Type B pancreatic cell (in vitro differentiated cells): ENCODE results near the gene PHLDA3. TPM values are rescaled to one million over a fixed set of nuclear protein-coding genes. Genes with fewer than 3 reads are reported as not detected.
A peak's percentile ranks its signal among the peaks of the same experiment; 100 is the strongest.

Source experiments
- DNase-seq: peaks from one replicate; pipeline ENCODE4 v3.0.0; 2021; ENCODE audit warnings: mixed read lengths; ENCODE audit not compliant: unreplicated experiment; ENCODE audit errors: extremely low spot score
- H3K27ac Mint-ChIP-seq: 2 replicates; pipeline ENCODE4 v1.8.0; 2021; ENCODE audit warnings: mild to moderate bottlenecking, mixed read lengths
- H3K27me3 Mint-ChIP-seq: 2 replicates; pipeline ENCODE4 v1.8.0; 2021; ENCODE audit warnings: mixed read lengths
- H3K36me3 Mint-ChIP-seq: 2 replicates; pipeline ENCODE4 v1.8.0; 2021; ENCODE audit warnings: mixed read lengths
- H3K4me1 Mint-ChIP-seq: one replicate; pipeline ENCODE4 v1.8.0; 2021; ENCODE audit warnings: mixed read lengths; ENCODE audit not compliant: unreplicated experiment
- H3K4me3 Mint-ChIP-seq: 2 replicates; pipeline ENCODE4 v1.8.0; 2021; ENCODE audit warnings: mild to moderate bottlenecking, mixed read lengths
- H3K9me3 Mint-ChIP-seq: 2 replicates; pipeline ENCODE4 v1.8.0; 2021; ENCODE audit warnings: mixed read lengths
- CTCF ChIP-seq: fragments of 200-600 bp; sonication (generic); conservative IDR thresholded peaks from 2 replicates; pipeline ENCODE4 v1.5.0; 2021; ENCODE audit warnings: antibody characterized with exemption, mild to moderate bottlenecking
- total RNA-seq: library from RNA; stranded (reverse); gene quantifications from 2 replicates; pipeline ENCODE4 v1.2.1, GENCODE V29; 2021; ENCODE audit warnings: low replicate concordance

Gene PHLDA3
- total RNA-seq, 1 donor from 2014 or later, result 59.3 TPM

GRCh38 chr1:201506092-201506491, 37.1 kb upstream of the PHLDA3 start:
- H3K4me3 Mint-ChIP-seq, result peak overlapping the region; percentile 83
- TF ChIP-seq CTCF, result no peak
- H3K27me3 Mint-ChIP-seq, result no peaks in the 10 kb centered on the region
- H3K36me3 Mint-ChIP-seq, result no peaks in the 10 kb centered on the region
- H3K4me1 Mint-ChIP-seq, result peaks cover 39% of the 10 kb centered on the region
- H3K9me3 Mint-ChIP-seq, result no peaks in the 10 kb centered on the region
- DNase-seq, result no peak
- H3K27ac Mint-ChIP-seq, result peak overlapping the region; percentile 99

- H3K4me3 Mint-ChIP-seq, result peak overlapping the region; percentile 83
- no peak for DNase-seq
- peak overlapping the region; percentile 99 for H3K27ac Mint-ChIP-seq
- H3K27me3 Mint-ChIP-seq, result no peaks in the 10 kb centered on the region
- no peaks in the 10 kb centered on the region for H3K36me3 Mint-ChIP-seq
- H3K9me3 Mint-ChIP-seq, result no peaks in the 10 kb centered on the region
- H3K4me1 Mint-ChIP-seq, result peaks cover 45% of the 10 kb centered on the region
- no peak for TF ChIP-seq CTCF
Measured at GRCh38 chr1:201505503-201505890, 36.5 kb upstream of the PHLDA3 start.

DNA sequence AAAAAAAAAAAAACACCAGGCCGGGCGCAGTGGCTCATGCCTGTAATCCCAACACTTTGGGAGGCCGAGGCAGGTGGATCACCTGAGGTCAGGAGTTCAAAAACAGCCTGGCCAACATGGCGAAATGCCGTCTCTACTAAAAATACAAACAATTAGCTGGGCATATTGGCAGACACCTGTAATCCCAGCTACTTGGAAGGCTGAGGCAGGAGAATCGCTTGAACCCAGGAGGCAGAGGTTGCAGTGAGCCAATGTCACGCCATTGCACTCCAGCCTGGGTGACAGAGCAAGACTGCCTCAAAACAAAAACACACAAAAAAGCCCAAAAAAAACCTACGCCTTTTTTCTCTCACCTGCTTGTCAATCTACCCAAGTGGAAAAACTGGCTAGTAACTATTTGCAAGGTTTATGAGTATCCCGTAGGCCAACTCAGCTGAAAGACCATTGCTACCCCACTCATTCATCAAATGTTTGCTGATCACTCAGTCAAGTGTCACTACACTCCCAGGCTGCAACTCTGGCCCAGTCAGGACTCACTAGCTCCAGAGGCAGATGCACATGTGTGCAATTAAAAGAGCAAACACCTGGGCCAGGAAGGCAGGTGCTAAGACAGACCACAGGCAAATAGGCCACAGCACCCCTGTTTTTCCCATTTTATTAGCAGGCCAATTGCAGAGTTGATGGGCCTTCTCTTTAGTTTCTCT, 36.0 kb upstream of the PHLDA3 start:
- no peak for DNase-seq
- Mint-ChIP-seq H3K4me3 (peak overlapping the region; percentile 83), H3K36me3 (no peaks in the 10 kb centered on the region), H3K27ac (peak overlapping the region; percentile 99), H3K9me3 (no peaks in the 10 kb centered on the region), H3K27me3 (no peaks in the 10 kb centered on the region), H3K4me1 (peaks cover 51% of the 10 kb centered on the region)
- no peak for TF ChIP-seq CTCF

DNA sequence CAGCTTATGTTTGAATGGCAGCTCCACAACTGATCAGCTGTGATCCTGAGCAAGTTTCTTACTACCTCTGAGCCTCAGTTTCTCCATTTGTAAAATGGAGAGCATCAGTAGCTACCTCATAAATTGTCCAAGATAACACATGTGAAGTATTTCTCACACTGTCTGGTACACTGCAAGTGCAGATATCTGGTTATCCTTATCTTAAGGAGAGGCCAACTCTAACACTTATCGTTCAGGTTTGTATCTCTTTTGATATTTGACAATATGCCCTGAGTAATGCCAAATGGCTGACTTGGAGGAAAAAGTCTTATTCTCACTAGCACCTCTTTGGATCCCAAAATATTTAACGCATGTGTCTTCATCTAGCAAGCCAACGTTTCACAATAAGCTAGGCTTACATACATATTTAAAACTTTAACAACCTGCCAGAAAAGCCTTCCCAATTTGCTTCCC, 35.2 kb upstream of the PHLDA3 start:
- H3K4me1 Mint-ChIP-seq, result peaks cover 55% of the 10 kb centered on the region
- TF ChIP-seq CTCF, result no peak
- peak overlapping the region; percentile 83 for H3K4me3 Mint-ChIP-seq
- H3K9me3 Mint-ChIP-seq, result no peaks in the 10 kb centered on the region
- H3K36me3 Mint-ChIP-seq, result no peaks in the 10 kb centered on the region
- DNase-seq, result no peak
- peak overlapping the region; percentile 99 for H3K27ac Mint-ChIP-seq
- no peaks in the 10 kb centered on the region for H3K27me3 Mint-ChIP-seq

DNA sequence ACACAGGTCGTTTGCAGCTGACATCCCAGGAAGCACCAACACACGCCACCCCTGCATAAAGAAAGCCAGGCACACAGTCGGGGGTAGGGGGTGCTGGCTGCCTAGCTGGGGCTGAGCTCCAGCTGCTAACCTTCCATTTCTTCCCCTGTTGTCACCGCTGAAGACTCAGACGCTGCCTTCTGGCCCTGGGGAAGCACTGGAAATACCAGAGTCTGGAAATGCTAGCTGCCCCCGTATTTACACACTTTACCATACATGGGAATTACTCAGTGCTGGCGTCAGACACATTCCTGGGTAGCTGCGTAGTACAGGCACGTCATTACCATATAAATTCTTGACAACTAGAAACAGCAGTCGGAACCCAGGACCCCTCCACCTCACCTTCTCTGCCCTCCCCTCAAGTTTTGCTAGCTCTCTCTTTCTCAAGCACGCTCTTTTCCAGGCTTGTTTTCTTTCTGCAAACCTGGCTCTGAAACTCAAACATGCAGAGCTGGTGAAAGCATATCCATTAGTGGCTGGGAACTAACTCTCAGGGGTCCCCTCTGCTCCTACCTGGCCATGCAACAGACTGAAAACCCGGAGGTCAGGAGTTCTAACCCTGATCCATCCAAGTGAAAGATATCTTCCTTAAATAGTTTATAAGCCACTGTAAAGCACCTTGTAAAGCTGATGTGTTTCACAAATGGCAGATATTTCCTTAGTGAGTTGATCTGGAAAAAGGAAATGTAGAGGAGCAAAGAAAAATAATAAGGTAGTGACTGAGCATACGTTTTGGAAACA, 34.6 kb upstream of the PHLDA3 start:
- Mint-ChIP-seq H3K9me3 (no peaks in the 10 kb centered on the region), H3K4me3 (peak overlapping the region; percentile 83), H3K27ac (peak overlapping the region; percentile 99), H3K4me1 (peaks cover 55% of the 10 kb centered on the region), H3K36me3 (no peaks in the 10 kb centered on the region), H3K27me3 (no peaks in the 10 kb centered on the region)
- DNase-seq, result no peak
- TF ChIP-seq CTCF, result no peak
